ENCODE data around the gene SLC45A3.
"Not testable (repeated sequence)": the region's sequence is repeated elsewhere in the genome, so short reads cannot be mapped to it uniquely, and the experiment has no call there.

Gene SLC45A3

GRCh38 chr1:205636138-205636530, 44.2 kb downstream of the SLC45A3 start:
- not testable (repeated sequence) for DNase-seq (ENCODE audit: low read depth)

DNA sequence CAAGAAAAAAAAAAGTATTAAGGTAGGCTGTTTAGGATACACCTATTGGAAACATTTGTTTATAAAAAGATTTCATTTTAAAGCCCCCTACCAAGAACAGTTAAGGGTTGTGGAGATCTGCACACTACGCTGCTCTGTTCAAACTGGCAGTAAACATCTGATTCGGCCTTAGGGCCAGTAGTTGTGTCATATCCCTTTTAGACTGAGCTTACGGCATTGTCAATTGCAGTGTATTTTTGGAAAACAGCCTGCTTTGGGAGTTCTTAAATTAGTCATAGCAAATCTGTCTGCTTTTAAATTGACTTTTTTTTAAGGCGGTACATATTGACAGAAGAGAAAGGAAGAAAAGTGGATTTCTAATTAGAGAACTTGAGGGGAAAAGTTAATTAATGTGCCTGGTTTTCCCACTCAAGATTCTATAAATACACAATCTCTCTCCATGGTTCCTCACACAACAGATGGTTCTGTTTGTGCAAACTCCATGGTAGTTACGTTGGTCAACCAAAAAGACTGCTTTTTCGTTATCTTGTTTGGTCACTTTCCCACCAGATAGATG, 46.8 kb downstream of the SLC45A3 start:
- DNase-seq (ENCODE audit: low read depth), result no peak

DNA sequence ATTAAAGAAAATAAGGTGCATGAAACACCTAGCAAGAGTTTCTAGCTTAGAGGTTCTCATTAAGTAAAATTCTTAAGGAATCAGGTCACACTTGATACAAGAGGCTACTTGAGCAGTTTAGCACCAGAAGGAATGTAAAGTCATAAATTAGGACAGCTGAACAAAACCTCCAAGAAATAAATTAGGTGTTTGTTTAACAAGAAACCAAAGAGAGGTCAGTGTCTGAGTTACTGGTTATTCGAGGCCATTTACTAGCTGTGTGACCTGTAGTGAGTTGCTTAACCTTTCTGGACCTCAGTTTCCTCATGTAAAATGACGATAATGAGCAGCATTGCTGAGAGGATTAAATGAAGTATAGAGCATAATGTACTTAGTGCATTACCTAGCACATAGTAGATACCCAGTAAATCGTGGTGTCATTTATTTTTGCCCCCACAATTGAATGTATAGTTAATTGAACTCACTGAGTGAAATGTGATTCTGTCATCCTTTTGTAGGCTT, 47.6 kb downstream of the SLC45A3 start:
- DNase-seq (ENCODE audit: low read depth), result no peak

DNA sequence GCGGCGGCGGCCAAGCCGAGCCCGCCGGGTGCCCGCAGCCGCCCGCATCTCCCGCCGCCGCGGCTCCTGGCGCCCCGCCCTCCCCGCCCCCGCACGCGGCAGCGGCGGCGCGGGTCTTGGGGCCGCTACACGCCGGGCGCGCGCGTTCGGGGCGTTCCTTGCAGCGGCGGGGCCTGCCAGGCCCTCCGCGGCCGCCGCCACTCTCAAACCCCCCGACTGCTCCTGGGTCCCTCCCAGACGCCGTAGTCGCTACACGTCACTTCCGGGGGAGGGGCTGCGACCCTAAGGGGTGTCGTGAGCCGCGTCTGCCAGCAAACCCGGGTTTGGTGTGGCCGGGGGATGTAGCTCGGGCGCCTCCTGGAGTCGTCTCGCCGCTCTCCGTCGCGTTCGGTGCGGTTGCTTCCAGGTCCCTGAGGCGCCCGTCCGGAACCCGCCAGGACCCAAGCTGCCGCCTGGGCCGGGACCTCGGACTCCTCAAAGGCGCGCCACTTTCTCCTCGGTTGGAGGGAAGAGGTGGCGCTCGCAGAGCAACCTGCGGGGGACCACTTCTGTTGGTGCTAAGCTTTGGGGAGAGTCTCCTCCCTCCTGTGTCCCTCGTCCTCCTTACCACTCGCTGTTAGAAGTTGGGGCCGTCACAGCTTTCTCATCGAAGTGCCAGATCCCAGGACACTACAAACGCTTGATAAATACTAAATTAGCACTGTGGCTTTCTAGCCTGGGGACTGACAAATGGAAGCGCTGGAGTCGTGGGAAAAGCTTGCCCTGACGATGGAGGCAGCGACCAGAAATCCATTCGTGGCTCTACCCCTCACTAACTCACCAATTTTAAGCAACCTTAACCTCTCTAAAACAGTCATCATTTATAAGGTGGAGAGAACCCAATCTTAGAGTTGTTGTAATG, 48.3 kb downstream of the SLC45A3 start, which contains the start of gene ELK4:
ELK4 (minus strand) TSS at position 244 of the 901 bp plus-strand sequence. CDS start 8,129 bp downstream, outside the sequence.
- peak; percentile 99 for DNase-seq (ENCODE audit: low read depth)

DNA sequence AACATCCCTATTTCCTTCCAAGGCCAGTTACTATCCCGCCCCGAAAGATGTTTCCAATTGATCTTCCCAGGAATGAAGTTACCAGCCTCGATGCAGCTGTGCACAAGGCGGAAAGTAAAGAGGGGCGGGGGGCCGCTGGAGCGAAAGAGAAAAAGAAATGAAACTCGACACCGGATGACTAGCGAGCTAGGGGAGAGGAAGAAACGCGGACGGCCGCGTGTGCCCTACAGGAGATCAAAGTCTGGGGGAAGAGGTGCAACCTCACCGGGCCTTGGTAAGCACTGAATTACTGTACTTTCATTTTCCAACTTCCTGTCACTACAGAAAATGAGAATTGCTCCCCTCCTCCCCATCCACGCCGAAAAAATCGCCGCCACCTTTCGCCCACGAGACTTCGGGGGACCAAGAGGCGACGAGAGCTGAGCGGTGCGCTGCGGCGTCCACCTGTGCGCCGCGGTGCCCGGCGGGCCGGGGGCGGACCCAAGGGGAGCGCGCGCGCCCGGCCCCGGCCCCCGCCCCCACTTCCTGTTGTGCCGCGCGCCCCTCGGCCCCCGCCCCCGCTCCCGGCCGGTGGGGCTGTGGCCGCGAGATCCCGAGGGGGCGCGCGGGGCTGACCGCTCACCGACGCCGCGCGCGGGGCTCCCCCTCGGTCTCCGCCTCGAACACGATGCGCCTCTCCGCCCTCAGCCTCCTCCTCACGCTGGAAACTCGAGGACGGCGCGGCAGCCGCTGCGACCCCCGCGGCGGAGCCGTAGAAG, 49.1 kb downstream of the SLC45A3 start:
- DNase-seq (ENCODE audit: low read depth), result peak; percentile 73

- DNase-seq (ENCODE audit: low read depth), result no peak
Observed at GRCh38 chr1:205630651-205631009, 49.7 kb downstream of the SLC45A3 start.

DNA sequence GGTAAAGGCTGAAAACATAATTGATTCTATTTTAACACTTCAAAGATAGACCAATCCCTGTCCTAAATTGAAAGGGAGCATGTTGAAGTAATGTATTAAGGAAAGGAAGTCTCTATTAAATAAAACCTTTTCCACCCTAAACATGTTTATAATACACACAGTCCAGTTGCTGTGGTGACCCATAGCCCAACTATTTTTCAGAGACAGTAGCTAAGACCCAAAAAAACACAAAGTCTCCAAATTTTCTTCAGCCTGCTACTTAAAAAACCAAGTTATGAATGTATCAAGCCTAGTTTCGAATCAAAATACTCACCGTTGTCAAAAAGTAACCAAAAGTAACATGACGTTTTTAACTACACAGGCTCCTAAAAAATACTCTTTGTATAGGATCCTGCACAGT, 50.1 kb downstream of the SLC45A3 start:
- DNase-seq (ENCODE audit: low read depth), result no peak

DNA sequence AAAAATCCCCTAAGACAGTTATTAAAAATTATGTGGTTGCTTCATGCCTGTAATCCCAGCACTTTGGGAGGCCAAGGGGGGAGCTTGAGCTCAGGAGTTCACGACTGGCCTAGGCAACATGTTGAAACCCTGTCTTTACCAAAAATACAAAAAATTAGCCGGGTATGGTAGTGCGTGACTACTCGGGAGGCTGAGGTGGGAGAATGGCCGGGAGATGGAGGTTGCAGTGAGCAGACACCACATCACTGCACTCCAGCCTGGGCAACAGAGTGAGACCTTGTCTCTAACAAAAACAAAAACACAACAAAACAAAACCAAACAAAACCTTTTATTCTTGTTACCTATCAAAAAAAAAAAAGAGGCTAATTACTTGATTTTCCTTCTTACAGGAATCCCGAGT, 50.6 kb downstream of the SLC45A3 start:
- DNase-seq (ENCODE audit: low read depth), result no peak

DNA sequence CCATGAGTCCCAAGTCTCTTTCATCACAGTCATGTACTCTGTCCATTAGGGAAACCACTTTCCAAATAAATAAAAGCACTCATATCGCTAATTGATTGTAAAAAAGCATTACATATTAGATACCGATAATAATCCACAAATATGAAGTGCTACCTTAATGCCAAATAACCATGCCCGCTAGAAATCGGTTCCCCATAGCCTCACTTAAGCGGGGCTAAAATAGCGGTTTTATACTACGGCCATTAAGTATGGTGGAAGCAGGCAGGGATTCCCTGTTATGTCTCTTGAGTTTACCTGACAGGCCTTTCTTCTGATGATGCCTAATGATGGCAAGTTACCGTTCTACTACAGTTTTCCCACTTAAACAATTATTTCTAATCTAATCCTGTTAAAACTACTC, 52.4 kb downstream of the SLC45A3 start:
- no peak for DNase-seq (ENCODE audit: low read depth)

DNA sequence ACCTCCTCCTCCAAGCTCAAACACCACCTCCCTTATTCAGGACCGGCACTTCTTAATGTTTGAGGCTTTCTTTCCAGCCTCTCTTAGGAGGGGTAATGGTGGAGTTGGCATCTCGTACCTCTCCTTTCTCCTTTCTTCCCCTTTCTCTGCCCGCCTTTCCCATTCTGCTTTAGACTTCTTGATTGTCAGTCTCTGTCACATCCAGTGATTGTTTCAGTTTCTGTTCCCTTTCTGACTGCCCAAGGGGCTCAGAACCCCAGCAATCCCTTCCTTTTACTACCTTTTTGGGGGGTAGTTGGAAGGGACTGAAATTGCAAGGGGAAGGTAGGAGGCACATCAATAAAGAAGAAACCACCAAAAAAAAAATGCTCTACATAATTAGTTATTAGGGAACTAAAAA, 54.1 kb downstream of the SLC45A3 start:
- no peak for DNase-seq (ENCODE audit: low read depth)

DNA sequence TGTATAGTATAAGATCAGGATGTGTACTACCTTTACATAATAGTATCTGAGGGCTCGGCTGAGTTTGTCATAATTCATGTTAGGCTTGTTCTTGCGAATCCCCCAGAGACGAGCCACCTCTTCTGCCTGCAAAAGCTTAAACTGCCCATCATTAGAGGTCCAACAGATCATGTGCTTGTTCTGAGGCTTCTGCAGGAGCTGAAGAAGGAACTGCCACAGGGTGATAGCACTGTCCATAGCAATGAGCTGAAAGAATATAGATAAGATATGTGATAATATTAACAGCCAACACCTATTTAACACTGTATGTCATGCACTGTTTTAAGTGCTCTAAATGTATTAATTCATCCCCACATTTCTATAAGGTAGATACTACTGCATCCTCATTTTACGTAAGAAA, 56.7 kb downstream of the SLC45A3 start:
- DNase-seq (ENCODE audit: low read depth), result no peak

DNA sequence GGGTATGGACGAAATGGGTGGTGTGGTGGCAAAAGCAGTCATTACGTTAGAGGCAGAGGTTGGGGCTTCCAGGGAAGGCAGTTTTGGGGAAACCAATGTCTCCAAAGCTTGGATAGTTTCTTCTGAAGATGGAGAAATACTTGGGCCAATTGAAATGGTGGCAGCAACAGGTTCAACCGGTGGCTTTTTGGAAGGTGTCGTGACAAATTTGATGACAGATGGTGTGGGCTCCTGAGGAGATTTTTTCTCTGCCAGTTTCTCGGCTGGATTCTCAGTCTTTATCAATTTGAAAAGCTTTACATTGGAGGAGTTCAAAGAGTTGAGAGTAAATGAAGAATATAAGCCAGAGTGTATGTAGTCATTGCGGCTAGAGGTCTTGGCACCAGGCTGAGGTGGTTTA, 60.0 kb downstream of the SLC45A3 start:
- DNase-seq (ENCODE audit: low read depth), result no peak

- DNase-seq (ENCODE audit: low read depth), result no peak
Observed at GRCh38 chr1:205619376-205619775, 60.9 kb downstream of the SLC45A3 start.

DNA sequence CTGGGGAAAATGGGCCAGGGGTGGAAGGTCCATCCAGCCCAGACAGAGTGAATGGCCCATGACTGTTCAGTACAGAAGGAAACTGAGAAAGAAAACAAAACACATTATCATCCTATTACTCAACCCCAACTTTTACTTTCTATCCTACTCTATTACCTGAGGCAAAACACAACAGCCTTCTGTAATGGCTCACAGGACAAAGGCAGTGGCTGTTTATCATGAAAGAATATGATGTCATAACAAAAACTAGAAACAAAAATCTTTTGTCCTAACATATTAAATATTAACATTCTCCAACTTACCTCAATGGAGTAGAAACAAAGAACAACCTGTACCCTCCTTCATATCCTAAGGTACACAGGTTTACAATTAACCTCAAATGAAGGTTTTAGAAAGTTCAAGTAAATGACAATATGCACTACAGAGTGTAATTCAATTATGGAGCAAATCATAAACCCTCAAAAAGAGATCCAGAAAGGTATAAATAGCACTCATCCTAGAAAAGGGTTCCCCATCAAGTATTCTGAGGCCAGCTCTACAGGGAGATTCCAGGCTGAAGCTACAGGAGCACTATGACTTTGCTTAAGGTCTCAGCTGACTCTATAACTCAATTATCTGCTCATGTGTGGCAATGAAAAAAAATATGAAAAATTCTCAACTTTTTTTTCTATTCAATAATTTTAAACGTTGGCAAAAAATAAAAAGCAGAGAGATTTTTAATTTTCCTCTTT, 63.6 kb downstream of the SLC45A3 start:
- DNase-seq (ENCODE audit: low read depth), result no peak

DNA sequence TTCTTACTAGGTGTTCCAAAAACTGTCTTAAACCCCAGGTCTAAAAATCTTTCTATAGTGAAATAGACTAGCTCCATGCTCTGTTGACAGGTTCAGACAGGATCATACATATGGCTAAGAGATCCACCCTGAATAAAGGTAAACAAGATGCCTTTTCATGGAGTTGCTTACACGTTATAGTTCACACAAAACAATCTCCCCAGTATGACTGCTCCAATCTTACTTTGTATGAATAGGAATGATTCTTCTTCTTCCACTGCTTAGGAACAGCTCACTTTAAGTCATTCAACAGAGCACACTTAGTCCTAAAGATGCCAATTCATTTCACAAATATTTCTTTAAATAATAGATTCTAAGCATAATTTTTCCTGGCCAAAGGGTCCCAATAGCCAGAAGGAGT, 64.5 kb downstream of the SLC45A3 start:
- no peak for DNase-seq (ENCODE audit: low read depth)

DNA sequence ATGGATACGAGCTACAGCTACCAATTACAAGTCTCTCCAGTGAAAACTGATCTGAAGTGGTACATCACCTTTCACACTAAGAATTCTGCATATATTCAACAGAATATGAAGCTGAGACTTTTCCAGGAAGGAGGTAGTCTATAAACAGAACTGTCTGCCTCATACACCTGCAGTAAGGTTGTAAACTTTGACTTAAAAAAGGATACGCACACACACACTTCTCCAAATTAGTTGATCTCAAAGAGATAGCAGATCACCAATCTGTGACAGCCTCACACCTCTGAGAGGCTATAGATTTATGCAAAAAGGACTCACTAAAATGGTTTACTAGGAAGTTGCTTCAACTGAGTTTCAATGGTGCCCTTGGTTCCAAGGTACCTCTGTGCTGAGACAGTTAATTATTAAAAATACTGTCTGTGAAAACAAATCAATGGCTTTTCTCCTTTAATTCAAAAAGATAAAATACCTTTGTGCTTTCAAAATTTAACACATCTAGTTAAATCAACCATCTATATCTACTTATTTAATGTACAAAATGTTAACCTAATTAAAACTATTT, 66.4 kb downstream of the SLC45A3 start:
- no peak for DNase-seq (ENCODE audit: low read depth)

DNA sequence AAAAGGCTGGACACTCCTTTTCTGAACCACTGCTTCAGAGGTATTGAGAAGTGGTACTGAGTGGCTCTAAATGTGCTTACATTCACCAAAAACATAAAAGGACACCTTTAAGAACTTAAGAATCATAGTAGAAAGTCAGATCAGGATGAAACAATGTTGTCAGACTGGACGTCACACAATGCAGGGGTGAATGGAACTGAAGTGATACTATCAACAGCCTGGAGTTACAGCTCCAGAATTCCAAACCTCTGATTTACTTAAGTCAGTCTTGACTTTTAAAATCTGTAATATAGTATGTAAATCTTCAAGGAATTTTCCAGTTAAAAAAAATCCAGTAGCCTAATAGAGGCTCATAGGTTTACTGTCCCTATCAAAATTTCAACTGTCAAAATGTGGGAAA, 67.8 kb downstream of the SLC45A3 start:
- DNase-seq (ENCODE audit: low read depth), result no peak

DNA sequence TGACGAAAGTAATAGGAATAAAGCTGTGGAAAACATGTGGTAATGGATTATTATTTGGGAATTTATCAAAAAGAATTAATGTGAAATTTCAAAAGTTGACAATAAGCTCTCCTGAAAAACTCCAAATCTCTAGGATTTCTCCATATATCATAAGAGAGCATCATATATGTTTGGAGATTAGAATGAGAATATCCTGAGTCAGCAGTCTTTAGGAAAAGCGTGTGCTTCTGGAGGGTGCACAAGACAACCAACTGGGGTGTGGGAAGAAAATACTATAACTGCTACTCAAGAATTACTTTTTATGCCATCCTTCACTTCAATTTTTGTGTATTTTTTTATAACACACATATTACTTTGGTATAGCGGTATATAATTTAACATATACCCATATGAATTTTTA, 68.2 kb downstream of the SLC45A3 start:
- no peak for DNase-seq (ENCODE audit: low read depth)

DNA sequence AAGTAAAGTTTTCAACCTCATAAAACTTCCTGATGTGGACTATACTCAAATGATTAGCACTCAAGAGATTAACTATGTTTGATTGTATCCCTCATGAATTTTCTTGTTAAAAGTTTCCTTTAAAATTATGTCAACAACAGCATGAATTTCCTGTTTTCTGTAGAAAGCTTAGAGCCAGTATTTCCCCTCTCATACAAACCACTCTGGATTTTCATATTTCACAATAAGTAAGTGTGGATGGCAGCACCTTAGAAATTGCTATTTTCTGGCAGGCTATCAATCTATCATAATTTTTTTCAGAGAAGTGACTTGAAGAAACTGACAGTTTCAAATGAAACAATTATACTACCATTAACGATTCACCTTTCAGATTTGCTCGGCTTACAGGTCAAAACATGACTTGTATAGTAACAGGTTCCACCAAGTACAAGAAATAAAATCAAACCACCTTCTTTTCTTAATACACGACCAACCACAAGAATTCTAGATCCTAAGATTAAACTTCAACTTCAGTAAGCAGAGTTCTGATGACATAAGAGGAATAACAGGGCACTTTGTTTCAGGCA, 69.3 kb downstream of the SLC45A3 start:
- DNase-seq (ENCODE audit: low read depth), result no peak

DNA sequence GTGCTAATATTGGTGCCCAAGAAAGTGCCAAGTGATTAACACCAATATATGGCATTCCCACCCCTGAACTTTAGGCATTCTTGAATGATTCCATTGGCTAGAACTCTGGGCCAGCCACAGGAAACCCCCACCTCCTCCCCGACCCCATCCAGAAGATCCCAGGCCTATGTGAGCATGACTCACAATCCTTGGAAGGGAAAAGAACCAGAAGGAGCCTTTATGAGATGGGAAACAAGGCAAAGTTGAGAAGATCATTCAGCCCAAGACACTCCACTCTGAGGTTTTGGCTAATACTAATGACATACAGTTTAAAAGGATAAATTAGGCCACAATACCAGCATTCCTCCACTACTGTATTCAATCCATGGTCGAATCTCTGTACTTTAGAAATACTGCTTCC, 70.3 kb downstream of the SLC45A3 start:
- no peak for DNase-seq (ENCODE audit: low read depth)

Measured in activated T-helper 1 cell treated with Interleukin-2 at 50 U/mL for 16 hours (primary cell).